HG02981 (cell line): ENCODE measurements around the gene MMP24OS.
"Not testable (repeated sequence)": the region's sequence is repeated elsewhere in the genome, so short reads cannot be mapped to it uniquely, and the experiment has no call there.

Experiments
- ATAC-seq: cut with Tn5 transposase; IDR thresholded peaks from one replicate; pipeline ENCODE4 v1.9.1; 2021; ENCODE audit warnings: mild to moderate bottlenecking, moderate library complexity; ENCODE audit not compliant: unreplicated experiment

MMP24OS gene

DNA sequence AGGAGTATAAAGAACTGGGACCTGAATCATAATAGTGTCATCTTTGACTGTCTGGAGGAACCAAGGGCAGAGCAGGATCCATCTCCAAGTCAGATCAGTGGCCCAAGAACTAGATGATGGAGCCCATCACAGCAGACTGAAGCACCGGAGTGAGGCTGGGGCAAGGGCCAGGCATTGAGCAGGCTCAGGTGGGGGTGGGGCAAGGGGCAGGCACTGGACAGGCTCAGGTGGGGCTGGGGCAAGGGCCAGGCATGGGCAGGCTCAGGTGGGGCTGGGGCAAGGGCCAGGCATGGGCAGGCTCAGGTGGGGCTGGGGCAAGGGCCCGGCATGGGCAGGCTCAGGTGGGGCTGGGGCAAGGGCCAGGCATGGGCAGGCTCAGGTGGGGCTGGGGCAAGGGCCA is 25.3 kb downstream of the MMP24OS start:
- not testable (repeated sequence) for ATAC-seq

GRCh38 chr20:35252037-35252461 is 25.9 kb downstream of the MMP24OS start:
- peak; percentile 83 for ATAC-seq

DNA sequence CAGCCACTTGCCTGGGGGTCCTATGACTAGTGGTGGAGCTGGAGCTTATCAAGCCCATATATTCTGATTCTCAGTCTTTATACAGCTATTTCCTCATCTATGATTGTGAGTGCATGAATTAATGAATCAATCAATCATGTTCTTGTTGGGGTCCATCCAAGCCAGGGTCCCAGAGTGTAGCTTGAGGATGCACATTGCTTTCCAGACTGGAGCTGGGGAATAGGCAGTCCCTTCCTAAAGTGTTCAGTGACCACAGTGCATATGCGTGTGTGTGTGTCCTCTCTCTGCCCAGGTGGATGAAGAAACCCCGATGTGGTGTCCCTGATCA is 26.3 kb downstream of the MMP24OS start:
- ATAC-seq: no peak

DNA sequence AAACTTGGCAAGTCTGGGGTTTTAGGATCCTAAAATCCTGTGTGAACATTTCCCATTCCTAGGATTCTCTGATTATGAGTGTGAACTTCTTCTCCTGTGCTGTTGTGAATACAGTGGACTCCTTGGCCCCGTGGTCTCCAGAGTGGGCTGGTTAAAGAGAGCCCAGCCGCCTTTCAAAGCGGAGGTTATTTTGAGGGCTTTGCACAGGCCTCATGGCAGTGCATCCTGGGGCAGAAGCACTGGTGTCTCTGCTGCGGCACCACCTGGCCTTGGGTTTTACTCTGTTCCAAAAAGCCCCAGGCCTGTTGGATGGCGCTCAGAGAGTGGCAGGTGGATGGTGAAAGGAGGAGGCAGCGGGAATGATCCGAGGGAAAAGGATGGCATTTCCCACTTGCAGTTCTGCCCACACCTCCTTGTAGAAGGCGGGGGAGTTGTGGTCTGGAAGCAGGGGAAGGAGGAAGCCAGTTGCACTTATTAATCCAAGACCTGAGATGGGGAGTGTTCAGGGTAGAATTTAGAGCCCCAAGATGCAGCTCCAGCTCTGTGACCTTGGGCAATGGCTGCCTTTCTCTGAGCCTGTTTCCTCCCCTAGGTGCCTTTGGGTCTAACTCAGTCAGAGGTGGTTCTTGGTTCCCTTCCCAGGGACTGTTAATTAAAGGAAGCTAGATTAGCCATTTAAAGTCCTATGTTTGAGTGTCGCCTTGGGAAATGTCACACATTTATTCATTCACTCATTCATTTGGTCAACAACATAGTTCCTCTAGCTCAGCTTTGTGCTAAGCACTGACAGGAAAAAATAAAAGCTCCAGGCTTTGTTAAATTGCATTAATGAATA is 29.1 kb downstream of the MMP24OS start:
- ATAC-seq: no peak

DNA sequence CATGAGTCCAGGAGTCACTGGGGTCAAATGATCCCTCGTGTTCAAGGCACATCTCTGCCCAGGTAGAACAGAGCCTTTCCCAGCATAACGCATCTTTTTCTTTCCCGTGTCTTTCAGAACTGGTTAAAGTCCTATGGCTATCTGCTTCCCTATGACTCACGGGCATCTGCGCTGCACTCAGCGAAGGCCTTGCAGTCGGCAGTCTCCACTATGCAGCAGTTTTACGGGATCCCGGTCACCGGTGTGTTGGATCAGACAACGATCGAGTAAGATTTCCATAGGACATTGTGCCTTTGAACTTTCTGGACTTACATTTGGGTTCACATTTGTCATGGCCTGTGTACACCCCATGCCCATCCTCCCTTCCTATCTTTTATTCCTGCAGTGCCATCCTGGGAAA is 31.2 kb downstream of the MMP24OS start:
- ATAC-seq: no peak

GRCh38 chr20:35243986-35244385 is 33.9 kb downstream of the MMP24OS start:
- ATAC-seq: no peak

- no peak for ATAC-seq
Observed at GRCh38 chr20:35243317-35243716, 34.6 kb downstream of the MMP24OS start.

DNA sequence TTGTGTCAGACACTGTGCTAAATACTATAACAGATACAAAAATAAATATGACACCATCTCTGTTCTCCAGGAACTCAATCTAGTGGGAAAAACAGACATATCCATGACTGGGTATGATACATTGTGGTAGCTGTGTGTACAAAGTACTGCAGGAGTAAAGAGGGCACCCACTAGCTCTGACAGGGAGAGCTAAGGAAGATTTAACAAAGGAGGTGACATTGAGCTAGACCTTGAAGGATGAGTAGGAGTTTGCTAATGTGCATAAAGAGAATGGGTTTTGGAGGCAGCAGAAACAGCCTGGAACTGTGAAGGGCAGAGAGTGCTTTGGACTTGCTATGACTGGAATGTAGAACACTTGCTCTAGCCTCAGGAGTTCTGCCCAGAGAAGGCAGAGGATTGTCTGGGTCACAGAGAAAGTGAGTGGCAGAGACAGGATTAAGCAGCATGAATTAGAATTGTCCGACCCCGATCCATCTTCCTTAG is 37.1 kb downstream of the MMP24OS start:
- no peak for ATAC-seq

- ATAC-seq: no peak
Observed at GRCh38 chr20:35240083-35240810, 37.7 kb downstream of the MMP24OS start.

DNA sequence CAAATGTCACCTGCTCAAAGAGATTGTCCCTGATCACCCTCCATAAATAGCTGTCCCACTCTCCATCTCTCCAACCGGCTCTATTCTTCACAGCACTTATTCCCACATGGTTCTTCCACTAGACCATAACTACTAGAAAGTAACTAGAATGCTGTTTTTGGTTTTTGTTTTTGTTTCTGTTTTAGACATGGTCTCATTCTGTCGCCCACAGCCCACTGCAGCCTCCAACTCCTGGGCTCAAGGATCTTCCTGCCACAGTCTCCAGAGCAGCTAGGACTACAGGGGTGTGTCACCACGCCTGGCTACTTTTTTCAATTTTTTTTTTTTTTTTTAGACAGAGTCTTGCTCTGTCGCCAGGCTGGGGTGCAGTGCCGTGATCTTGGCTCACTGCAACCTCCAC is 39.2 kb downstream of the MMP24OS start:
- no peak for ATAC-seq

GRCh38 chr20:35238170-35238569 is 39.8 kb downstream of the MMP24OS start:
- no peak for ATAC-seq

- ATAC-seq: no peak
Observed at GRCh38 chr20:35237486-35237885, 40.4 kb downstream of the MMP24OS start.

- no peak for ATAC-seq
Observed at GRCh38 chr20:35235881-35236280, 42.0 kb downstream of the MMP24OS start.

DNA sequence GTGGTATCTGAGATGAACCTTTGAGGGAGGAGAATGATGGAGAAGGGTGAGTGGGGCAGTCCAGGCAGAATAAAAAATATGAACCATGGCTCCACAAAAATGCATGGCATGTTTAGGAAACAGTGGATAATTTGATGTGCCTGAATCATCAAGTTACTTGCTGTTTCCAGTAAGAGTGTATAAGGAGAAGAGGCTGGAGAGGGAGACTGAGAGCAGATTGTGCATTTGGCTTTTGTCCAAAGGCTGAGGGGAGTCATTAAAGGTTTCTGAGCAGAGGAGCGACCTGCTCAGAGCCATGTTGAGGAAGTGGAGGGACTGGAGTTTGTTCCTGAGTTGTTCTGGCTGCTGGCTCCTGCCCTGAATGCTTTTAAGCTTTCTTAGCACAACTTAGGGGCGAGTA is 45.3 kb downstream of the MMP24OS start:
- no peak for ATAC-seq

- ATAC-seq: no peak
Observed at GRCh38 chr20:35226884-35227681, 50.8 kb downstream of the MMP24OS start.
